ENCODE measurements around the gene GALR2. TPM values are rescaled to one million over a fixed set of nuclear protein-coding genes. Genes with fewer than 3 reads are reported as not detected.

The GALR2 gene
- total RNA-seq, 1 donor from 2014 or later = not detected

- Mint-ChIP-seq H3K36me3 (ENCODE audit: low read depth, unreplicated experiment) (peaks cover 3% of the 10 kb centered on the region), H3K4me1 (ENCODE audit: unreplicated experiment) (peaks cover 12% of the 10 kb centered on the region), H3K27ac (ENCODE audit: unreplicated experiment) (no peak overlapping the region), H3K27me3 (ENCODE audit: unreplicated experiment) (peaks cover 4% of the 10 kb centered on the region), H3K4me3 (ENCODE audit: unreplicated experiment) (no peak overlapping the region), H3K9me3 (ENCODE audit: unreplicated experiment) (no peaks in the 10 kb centered on the region)
- DNase-seq (ENCODE audit: low spot score) = no peak
- TF ChIP-seq CTCF (IDR thresholded peaks at IDR 0.05; ENCODE audit: unreplicated experiment) = no peak
Measured at GRCh38 chr17:76032073-76032779, 42.4 kb upstream of the GALR2 start.

DNA sequence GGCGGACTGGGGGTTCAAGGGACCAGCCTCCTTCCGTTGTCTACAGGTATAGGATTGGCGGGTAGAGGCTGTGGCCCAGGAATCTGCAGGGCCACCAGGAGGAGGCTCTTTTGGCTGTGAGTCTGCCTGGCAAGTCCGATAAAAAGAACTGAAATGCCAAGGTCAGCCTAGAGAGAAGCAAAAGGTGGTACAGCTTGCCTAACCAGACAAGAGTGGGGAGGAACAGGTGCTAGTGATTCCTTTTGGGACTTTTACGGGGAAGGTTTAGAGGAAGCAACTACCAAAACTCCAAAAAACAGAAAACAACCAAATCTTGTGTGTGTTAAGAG lies 41.8 kb upstream of the GALR2 start:
- H3K27me3 Mint-ChIP-seq (ENCODE audit: unreplicated experiment) = peaks cover 4% of the 10 kb centered on the region
- no peak for TF ChIP-seq CTCF (IDR thresholded peaks at IDR 0.05; ENCODE audit: unreplicated experiment)
- H3K9me3 Mint-ChIP-seq (ENCODE audit: unreplicated experiment) = no peaks in the 10 kb centered on the region
- no peak for DNase-seq (ENCODE audit: low spot score)
- H3K36me3 Mint-ChIP-seq (ENCODE audit: low read depth, unreplicated experiment) = peaks cover 3% of the 10 kb centered on the region
- peaks cover 12% of the 10 kb centered on the region for H3K4me1 Mint-ChIP-seq (ENCODE audit: unreplicated experiment)
- H3K27ac Mint-ChIP-seq (ENCODE audit: unreplicated experiment) = no peak overlapping the region
- no peak overlapping the region for H3K4me3 Mint-ChIP-seq (ENCODE audit: unreplicated experiment)

GRCh38 chr17:76033139-76033538 lies 41.4 kb upstream of the GALR2 start:
- Mint-ChIP-seq H3K4me3 (ENCODE audit: unreplicated experiment) (no peak overlapping the region), H3K27ac (ENCODE audit: unreplicated experiment) (no peak overlapping the region), H3K27me3 (ENCODE audit: unreplicated experiment) (peaks cover 4% of the 10 kb centered on the region), H3K4me1 (ENCODE audit: unreplicated experiment) (peaks cover 12% of the 10 kb centered on the region), H3K36me3 (ENCODE audit: low read depth, unreplicated experiment) (peaks cover 3% of the 10 kb centered on the region), H3K9me3 (ENCODE audit: unreplicated experiment) (no peaks in the 10 kb centered on the region)
- no peak for TF ChIP-seq CTCF (IDR thresholded peaks at IDR 0.05; ENCODE audit: unreplicated experiment)
- no peak for DNase-seq (ENCODE audit: low spot score)

DNA sequence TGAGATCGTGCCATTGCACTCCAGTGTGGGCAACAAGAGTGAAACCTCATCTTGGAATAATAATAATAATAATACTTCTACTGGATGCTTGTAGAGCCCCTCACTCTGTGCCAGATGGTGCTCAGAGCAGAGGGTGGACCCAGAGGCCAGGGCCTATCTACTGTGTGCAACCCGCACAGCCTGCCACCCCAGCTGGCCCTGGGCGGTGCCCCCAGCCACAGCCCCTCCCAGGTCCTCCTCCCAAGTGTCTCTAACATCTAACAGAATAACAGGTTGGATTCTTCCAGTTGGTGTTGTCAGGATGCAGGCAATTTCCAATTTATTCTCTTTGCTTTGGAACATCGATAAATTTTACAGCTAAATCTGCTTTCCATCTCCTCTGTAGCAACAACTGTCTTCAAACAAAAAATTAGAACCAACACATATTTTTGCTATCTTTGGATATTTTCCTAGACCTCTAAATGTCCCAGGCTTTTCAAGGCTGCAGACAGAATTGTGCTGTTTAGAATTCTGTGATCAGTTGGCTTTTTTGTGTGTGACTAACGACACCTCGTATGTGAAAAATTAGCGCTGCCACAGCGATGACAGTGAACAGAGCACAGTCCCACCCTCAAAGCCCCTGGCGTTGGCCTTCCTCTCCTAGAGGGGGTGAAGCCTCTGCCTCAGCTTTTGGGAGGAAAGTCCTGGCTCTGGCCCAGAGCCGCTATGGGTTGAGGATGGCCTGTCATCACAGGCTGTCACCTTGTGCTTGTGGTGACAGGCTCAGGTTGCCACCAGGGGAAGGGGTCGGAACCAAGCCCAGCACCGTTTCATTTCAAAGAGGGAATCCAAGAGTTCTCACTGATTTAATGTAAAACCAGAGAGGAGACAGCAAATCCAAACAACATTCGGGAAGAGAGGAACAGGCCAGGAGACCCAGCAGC lies 39.9 kb upstream of the GALR2 start:
- no peaks in the 10 kb centered on the region for H3K9me3 Mint-ChIP-seq (ENCODE audit: unreplicated experiment)
- no peak for DNase-seq (ENCODE audit: low spot score)
- peaks cover 4% of the 10 kb centered on the region for H3K27me3 Mint-ChIP-seq (ENCODE audit: unreplicated experiment)
- peaks cover 17% of the 10 kb centered on the region for H3K36me3 Mint-ChIP-seq (ENCODE audit: low read depth, unreplicated experiment)
- H3K4me1 Mint-ChIP-seq (ENCODE audit: unreplicated experiment) = peaks cover 6% of the 10 kb centered on the region
- no peak for TF ChIP-seq CTCF (IDR thresholded peaks at IDR 0.05; ENCODE audit: unreplicated experiment)
- no peak overlapping the region for H3K4me3 Mint-ChIP-seq (ENCODE audit: unreplicated experiment)
- no peak overlapping the region for H3K27ac Mint-ChIP-seq (ENCODE audit: unreplicated experiment)

Measured in endothelial cell (in vitro differentiated cells).